Limb (tissue), 2 donors: ENCODE data around the gene P4HA2.
"Not testable (repeated sequence)": the region's sequence is repeated elsewhere in the genome, so short reads cannot be mapped to it uniquely, and the experiment has no call there.

Experiments used
- DNase-seq, 2 donors: peaks; one replicate each; pipeline ENCODE4 v3.0.0-alpha.2; 2016; ENCODE audit errors: extremely low spot score in 2 of 2

The P4HA2 gene

GRCh38 chr5:132150565-132150964 lies 77.1 kb downstream of the P4HA2 start:
- DNase-seq = no peak

GRCh38 chr5:132147663-132148062 lies 80.0 kb downstream of the P4HA2 start:
- no peak for DNase-seq

- not testable (repeated sequence) for DNase-seq
These were observed 82.3 kb downstream of the P4HA2 start for GRCh38 chr5:132145326-132145725.

- DNase-seq = no peak
These were observed 84.5 kb downstream of the P4HA2 start for GRCh38 chr5:132143148-132143547.

- DNase-seq = no peak
These were observed 85.2 kb downstream of the P4HA2 start for GRCh38 chr5:132142459-132142858.
